Left renal pelvis (tissue), 4 donors: ENCODE results near the gene ARL17B. TPM values are rescaled to one million over a fixed set of nuclear protein-coding genes. Genes with fewer than 3 reads are reported as not detected.
"Not testable (repeated sequence)": the region's sequence is repeated elsewhere in the genome, so short reads cannot be mapped to it uniquely, and the experiment has no call there.

ENCODE experiments used
- DNase-seq, 4 donors: peaks; one replicate each; pipeline ENCODE4 v3.0.0-alpha.2; 2013; ENCODE audit warnings: low read depth in 4 of 4, low spot score in 3 of 4
- polyA plus RNA-seq, 4 donors: library from polyadenylated mRNA; unstranded; fragments of 120-200 nt; gene quantifications; one replicate each; pipeline ENCODE4 v1.2.1, GENCODE V29; 2013; ENCODE audit not compliant: insufficient read length in 4 of 4

ARL17B gene
- polyA plus RNA-seq, 4 donors = 13.2 to 22.1 (median 15.1) TPM

GRCh38 chr17:46254215-46254614, 107.4 kb downstream of the ARL17B start:
- not testable (repeated sequence) for DNase-seq

GRCh38 chr17:46253722-46254121, 107.8 kb downstream of the ARL17B start:
- DNase-seq = not testable (repeated sequence)

GRCh38 chr17:46252804-46253203, 108.8 kb downstream of the ARL17B start:
- not testable (repeated sequence) for DNase-seq

- not testable (repeated sequence) for DNase-seq
These were observed 112.4 kb downstream of the ARL17B start for GRCh38 chr17:46249153-46249552.

GRCh38 chr17:46244949-46245768, 116.4 kb downstream of the ARL17B start:
- not testable (repeated sequence) for DNase-seq

GRCh38 chr17:46244339-46244913, 117.1 kb downstream of the ARL17B start:
- DNase-seq = not testable (repeated sequence)

- not testable (repeated sequence) for DNase-seq
These were observed 117.6 kb downstream of the ARL17B start for GRCh38 chr17:46243928-46244327.

GRCh38 chr17:46243505-46243904, 118.1 kb downstream of the ARL17B start:
- not testable (repeated sequence) for DNase-seq

GRCh38 chr17:46231359-46231758, 130.2 kb downstream of the ARL17B start:
- not testable (repeated sequence) for DNase-seq

GRCh38 chr17:46225274-46225794, 136.2 kb downstream of the ARL17B start:
- DNase-seq = peak; percentile 71 to 90 (median 74)

- not testable (repeated sequence) for DNase-seq
These were observed 136.7 kb downstream of the ARL17B start for GRCh38 chr17:46224864-46225263.

Other genes with a start within 250 kb of the ARL17B start
- 10 to 100 TPM; 53.1 to 93.4 (median 64.1) TPM for gene KANSL1, start 168.3 kb downstream of the ARL17B start, polyA plus RNA-seq
- gene LRRC37A, start 66.6 kb downstream of the ARL17B start, polyA plus RNA-seq = 1 to 10 TPM; 2.0 to 4.4 (median 3.4) TPM
- gene LRRC37A2, start 150.7 kb upstream of the ARL17B start, polyA plus RNA-seq = 10 to 100 TPM; 19.6 to 55.9 (median 35.4) TPM
- 10 to 100 TPM; 19.1 to 54.7 (median 29.6) TPM for gene ARL17A, start 217.9 kb upstream of the ARL17B start, polyA plus RNA-seq
- 10 to 100 TPM; 35.2 to 37.7 (median 35.6) TPM for gene NSF, start 228.9 kb upstream of the ARL17B start, polyA plus RNA-seq